ENCODE measurements around the gene SPIB.

DNA sequence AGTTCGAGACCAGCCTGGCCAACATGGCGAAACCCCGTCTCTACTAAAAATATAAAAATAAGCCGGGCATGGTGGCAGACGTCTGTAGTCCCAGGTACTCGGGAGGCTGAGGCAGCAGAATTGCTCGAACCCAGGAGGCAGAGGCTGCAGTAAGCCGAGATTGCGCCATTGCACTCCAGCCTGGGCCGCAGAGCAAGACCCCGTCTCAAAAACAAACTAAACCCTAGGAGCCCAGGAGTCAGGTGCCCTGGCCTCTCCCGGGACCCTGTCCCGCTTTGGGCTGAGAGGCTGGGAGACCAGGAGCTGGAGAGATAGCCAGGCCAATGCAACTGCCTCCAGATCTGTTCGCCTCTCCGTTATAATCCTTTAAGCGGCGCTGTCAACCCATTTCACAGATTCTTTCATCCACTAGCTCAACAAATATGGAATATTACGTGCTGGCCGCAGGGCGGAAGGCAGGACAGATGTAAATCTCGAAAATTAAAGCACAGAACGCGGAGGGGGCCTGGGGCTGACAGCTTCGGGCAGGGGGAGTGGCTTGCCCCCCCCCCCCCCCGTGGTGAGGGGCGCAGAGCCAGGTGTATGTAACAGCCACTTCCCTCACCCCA, 8.7 kb downstream of the SPIB start:
- TF ChIP-seq POLR2AphosphoS5 (IDR thresholded peaks at IDR 0.05) (no peak), POLR2A (IDR thresholded peaks at IDR 0.05) (no peak)
